ENCODE results near the gene TBC1D7.
A peak's percentile ranks its signal among the peaks of the same experiment; 100 is the strongest.

- TF ChIP-seq POLR2A (IDR thresholded peaks at IDR 0.05; ENCODE audit: low read depth, low read length) (no peak), POLR2AphosphoS5 (IDR thresholded peaks at IDR 0.05; ENCODE audit: low read depth, low read length) (no peak), SPI1 (IDR thresholded peaks at IDR 0.05; ENCODE audit: low read depth, low read length) (peak; percentile 63), TAF1 (IDR thresholded peaks at IDR 0.05; ENCODE audit: low read depth, low read length) (no peak)
Observed at GRCh38 chr6:13305288-13305687, 23.0 kb downstream of the TBC1D7 start.

Measured in GM12891 (cell line).